ENCODE results near the gene KRTAP10-2. TPM values are rescaled to one million over a fixed set of nuclear protein-coding genes. Genes with fewer than 3 reads are reported as not detected.

KRTAP10-2 gene
- total RNA-seq, 4 donors from 2014 or later, result not detected

- TF ChIP-seq POLR2A (IDR thresholded peaks at IDR 0.05) (no peak), CTCF (IDR thresholded peaks at IDR 0.05) (no peak)
- H3K27me3 ChIP-seq, result no peaks in the 10 kb centered on the region
- no peak overlapping the region for H3K27ac ChIP-seq
- intact Hi-C loops (cut with DNase I), result no loop called here
- H3K9me3 ChIP-seq, result no peaks in the 10 kb centered on the region
- no peaks in the 10 kb centered on the region for H3K36me3 ChIP-seq
- DNase-seq, result no peak
- H3K4me1 ChIP-seq, result no peaks in the 10 kb centered on the region
- WGBS, 2 donors, result 65 to 66% methylated on average over 7 of the region's 7 CpGs
- no peak overlapping the region for H3K4me3 ChIP-seq (replicated peaks in 1 of 3)
These were observed 15.3 kb downstream of the KRTAP10-2 start for GRCh38 chr21:44535963-44536362.

- no peak for TF ChIP-seq CTCF (IDR thresholded peaks at IDR 0.05)
- no peak for TF ChIP-seq POLR2A (IDR thresholded peaks at IDR 0.05)
- WGBS, 2 donors, result 95 to 96% methylated on average over 6 of the region's 6 CpGs
- intact Hi-C loops (cut with DNase I), result no loop called here
These were observed 16.6 kb downstream of the KRTAP10-2 start for GRCh38 chr21:44534688-44535087.

GRCh38 chr21:44533891-44534627, 17.2 kb downstream of the KRTAP10-2 start:
- Histone ChIP-seq H3K9me3 (no peaks in the 10 kb centered on the region), H3K27ac (no peak overlapping the region), H3K36me3 (no peaks in the 10 kb centered on the region), H3K4me3 (replicated peaks in 1 of 3) (no peak overlapping the region), H3K27me3 (no peaks in the 10 kb centered on the region), H3K4me1 (no peaks in the 10 kb centered on the region)
- intact Hi-C loops (cut with DNase I), result no loop called here
- no peak for DNase-seq
- WGBS, 2 donors, result 90 to 95% methylated on average over 16 to 17 of the region's 21 CpGs
- TF ChIP-seq CTCF (IDR thresholded peaks at IDR 0.05) (no peak), POLR2A (IDR thresholded peaks at IDR 0.05) (no peak)

More at GRCh38 chr21:44534688-44535087, 16.6 kb downstream of the KRTAP10-2 start:
- no peaks in the 10 kb centered on the region for H3K27me3 ChIP-seq
- no peaks in the 10 kb centered on the region for H3K4me1 ChIP-seq
- H3K4me3 ChIP-seq (replicated peaks in 1 of 3), result no peak overlapping the region
- no peak for DNase-seq
- no peaks in the 10 kb centered on the region for H3K36me3 ChIP-seq
- H3K27ac ChIP-seq, result no peak overlapping the region
- H3K9me3 ChIP-seq, result no peaks in the 10 kb centered on the region

GRCh38 chr21:44533121-44533890, 18.0 kb downstream of the KRTAP10-2 start:
- TF ChIP-seq POLR2A (IDR thresholded peaks at IDR 0.05) (no peak), CTCF (IDR thresholded peaks at IDR 0.05) (no peak)
- Histone ChIP-seq H3K4me3 (replicated peaks in 1 of 3) (no peak overlapping the region), H3K27me3 (no peaks in the 10 kb centered on the region), H3K4me1 (no peaks in the 10 kb centered on the region), H3K9me3 (no peaks in the 10 kb centered on the region), H3K27ac (no peak overlapping the region), H3K36me3 (no peaks in the 10 kb centered on the region)
- 91 to 95% methylated on average over 29 to 36 of the region's 37 CpGs for whole genome bisulfite sequencing, 2 donors
- intact Hi-C loops (cut with DNase I), result no loop called here
- DNase-seq, result no peak

GRCh38 chr21:44532712-44533111, 18.6 kb downstream of the KRTAP10-2 start:
- H3K27ac ChIP-seq, result no peak overlapping the region
- no peaks in the 10 kb centered on the region for H3K9me3 ChIP-seq
- H3K27me3 ChIP-seq, result no peaks in the 10 kb centered on the region
- no peak overlapping the region for H3K4me3 ChIP-seq (replicated peaks in 1 of 3)
- 93 to 94% methylated on average over 12 to 16 of the region's 16 CpGs for WGBS, 2 donors
- DNase-seq, result no peak
- intact Hi-C loops (cut with DNase I), result no loop called here
- no peaks in the 10 kb centered on the region for H3K4me1 ChIP-seq
- TF ChIP-seq POLR2A (IDR thresholded peaks at IDR 0.05) (no peak), CTCF (IDR thresholded peaks at IDR 0.05) (no peak)
- H3K36me3 ChIP-seq, result no peaks in the 10 kb centered on the region
